ENCODE measurements around the gene MBD3L1.

Gene MBD3L1

DNA sequence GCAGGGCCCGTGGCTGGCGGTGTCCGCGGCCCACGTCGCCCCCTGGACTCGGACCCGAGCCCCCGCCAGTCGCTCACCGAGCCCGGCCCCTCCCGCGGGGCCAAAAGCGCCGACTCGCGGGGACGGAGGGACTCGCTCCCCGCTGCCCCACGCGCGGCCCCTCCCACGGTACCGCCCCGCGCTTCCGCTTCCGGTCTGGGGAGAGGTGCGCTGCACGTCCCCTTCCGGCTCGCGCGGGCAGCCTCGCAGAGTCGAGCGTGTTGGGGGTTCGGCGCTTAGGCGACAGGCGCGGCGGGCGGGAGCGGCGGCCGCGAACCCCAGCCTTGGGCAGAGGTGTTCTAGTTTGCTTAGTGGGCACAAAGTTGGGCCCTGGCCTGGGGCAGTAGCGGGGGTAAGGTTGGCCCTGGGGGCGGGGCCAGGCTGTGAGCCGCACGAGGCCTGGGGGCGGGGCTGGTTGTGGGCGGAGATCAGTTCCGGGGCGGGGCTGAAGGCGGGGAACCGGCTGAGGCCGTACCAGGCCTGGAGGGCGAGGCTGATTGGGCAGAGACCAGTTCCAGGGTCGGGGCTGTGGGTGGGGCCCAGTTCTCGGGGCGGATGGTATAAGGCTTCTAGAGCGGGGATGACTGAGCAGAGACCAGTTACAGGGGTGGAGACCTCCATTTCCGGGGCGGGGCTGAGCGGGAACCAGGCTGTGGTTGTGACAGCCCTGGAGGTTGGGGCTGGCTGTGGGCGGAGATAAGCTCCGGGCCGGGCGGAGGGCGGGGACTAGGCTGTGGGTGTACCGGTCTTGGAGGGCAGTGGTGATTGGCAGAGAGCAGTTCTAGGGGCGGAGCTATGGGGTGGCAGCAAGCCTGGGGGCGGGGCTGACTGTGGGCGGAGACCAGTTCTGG is at the start of gene MBD3L1, which contains the start of gene ZNF558:
MBD3L1 (plus strand) TSS at position 246 of the 890 bp plus-strand sequence. CDS start 10,302 bp downstream, outside the sequence.
ZNF558 (minus strand) TSS at position 173 of the 890 bp plus-strand sequence. CDS start 9,645 bp downstream, outside the sequence.
- H4K20me1 ChIP-seq (ENCODE audit: low read depth, low read length) = no peaks in the 10 kb centered on the region
- H3K27ac ChIP-seq (ENCODE audit: low read depth, low read length) = no peak within 1 kb of the TSS
- H3K4me2 ChIP-seq (ENCODE audit: low read depth, low read length, poor library complexity, severe bottlenecking) = no peak within 1 kb of the TSS
- H3K79me2 ChIP-seq (ENCODE audit: insufficient read depth, low read length) = no peaks in the 10 kb centered on the region
- H3K9me3 ChIP-seq (ENCODE audit: insufficient read depth, low read length) = no peaks in the 10 kb centered on the region
- H3K36me3 ChIP-seq (ENCODE audit: low read length) = no peaks in the 10 kb centered on the region
- H3K4me3 ChIP-seq (ENCODE audit: insufficient read depth, low read length, poor library complexity, severe bottlenecking) = no peak within 1 kb of the TSS
- H2AFZ ChIP-seq (ENCODE audit: low read depth, low read length, severe bottlenecking) = no peak within 1 kb of the TSS
- no peaks in the 10 kb centered on the region for H3K9me2 ChIP-seq (replicated peaks; ENCODE audit: insufficient read depth, low read length)
- no peaks in the 10 kb centered on the region for H3F3A ChIP-seq (ENCODE audit: insufficient read depth)
- H3K27me3 ChIP-seq (ENCODE audit: low read length) = no peaks in the 10 kb centered on the region
- no peak within 1 kb of the TSS for H3K9ac ChIP-seq (ENCODE audit: low read length)
- TF ChIP-seq, protein P1, sequence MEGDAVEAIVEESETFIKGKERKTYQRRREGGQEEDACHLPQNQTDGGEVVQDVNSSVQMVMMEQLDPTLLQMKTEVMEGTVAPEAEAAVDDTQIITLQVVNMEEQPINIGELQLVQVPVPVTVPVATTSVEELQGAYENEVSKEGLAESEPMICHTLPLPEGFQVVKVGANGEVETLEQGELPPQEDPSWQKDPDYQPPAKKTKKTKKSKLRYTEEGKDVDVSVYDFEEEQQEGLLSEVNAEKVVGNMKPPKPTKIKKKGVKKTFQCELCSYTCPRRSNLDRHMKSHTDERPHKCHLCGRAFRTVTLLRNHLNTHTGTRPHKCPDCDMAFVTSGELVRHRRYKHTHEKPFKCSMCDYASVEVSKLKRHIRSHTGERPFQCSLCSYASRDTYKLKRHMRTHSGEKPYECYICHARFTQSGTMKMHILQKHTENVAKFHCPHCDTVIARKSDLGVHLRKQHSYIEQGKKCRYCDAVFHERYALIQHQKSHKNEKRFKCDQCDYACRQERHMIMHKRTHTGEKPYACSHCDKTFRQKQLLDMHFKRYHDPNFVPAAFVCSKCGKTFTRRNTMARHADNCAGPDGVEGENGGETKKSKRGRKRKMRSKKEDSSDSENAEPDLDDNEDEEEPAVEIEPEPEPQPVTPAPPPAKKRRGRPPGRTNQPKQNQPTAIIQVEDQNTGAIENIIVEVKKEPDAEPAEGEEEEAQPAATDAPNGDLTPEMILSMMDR (IDR thresholded peaks at IDR 0.05; ENCODE audit: insufficient read depth, low read length, poor library complexity, severe bottlenecking) = no peak
- no peak for TF ChIP-seq EZH2phosphoT487 (conservative IDR thresholded peaks at IDR 0.05; ENCODE audit: low read length)

DNA sequence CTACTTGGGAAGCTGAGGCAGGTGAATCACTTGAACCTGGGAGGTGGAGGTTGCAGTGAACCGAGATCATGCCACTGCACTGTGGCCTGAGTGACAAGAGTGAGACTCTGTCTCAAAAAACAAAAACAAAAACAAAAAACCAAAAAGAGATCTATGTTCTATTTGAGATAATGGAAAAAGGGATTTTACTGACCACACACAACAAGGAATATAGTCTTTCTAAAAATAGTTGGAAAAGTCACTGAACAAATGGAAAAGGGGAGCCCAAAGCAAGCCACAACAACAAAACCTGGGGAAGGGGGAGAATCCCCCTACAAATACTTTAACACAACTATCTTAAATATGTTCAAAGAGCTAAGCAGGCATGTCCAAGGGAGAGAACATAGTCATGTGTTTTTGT is 37.4 kb upstream of the MBD3L1 start:
- H3K4me2 ChIP-seq (ENCODE audit: low read depth, low read length, poor library complexity, severe bottlenecking) = no peak overlapping the region

DNA sequence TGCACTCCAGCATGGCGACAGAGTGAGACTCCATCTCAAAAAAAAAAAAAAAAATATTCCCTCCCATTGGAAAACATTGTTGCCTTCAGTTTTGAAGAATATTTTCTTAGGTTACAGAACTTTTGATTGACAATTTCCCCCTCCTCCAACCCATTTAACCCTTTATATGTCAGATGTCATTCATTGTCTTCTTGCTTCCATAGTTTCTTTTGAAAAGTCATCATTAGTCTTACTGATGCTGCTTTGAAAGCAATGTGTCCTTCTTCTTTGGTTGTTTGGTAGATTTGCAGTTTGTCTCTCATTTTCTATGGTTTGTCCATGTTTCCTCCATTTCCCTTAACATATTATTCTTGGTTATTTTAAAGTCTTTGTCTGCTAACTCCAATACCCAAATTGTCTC is 25.5 kb upstream of the MBD3L1 start:
- Histone ChIP-seq H3K9me3 (ENCODE audit: insufficient read depth, low read length) (peaks cover 31% of the 10 kb centered on the region), H3K36me3 (ENCODE audit: low read length) (no peaks in the 10 kb centered on the region)

More for the DNA sequence above, 37.4 kb upstream of the MBD3L1 start:
- Histone ChIP-seq H3K4me3 (ENCODE audit: insufficient read depth, low read length, poor library complexity, severe bottlenecking) (no peak overlapping the region), H3K36me3 (ENCODE audit: low read length) (no peaks in the 10 kb centered on the region), H3K27me3 (ENCODE audit: low read length) (no peaks in the 10 kb centered on the region), H3F3A (ENCODE audit: insufficient read depth) (no peaks in the 10 kb centered on the region), H2AFZ (ENCODE audit: low read depth, low read length, severe bottlenecking) (no peak overlapping the region), H3K9ac (ENCODE audit: low read length) (no peak overlapping the region), H4K20me1 (ENCODE audit: low read depth, low read length) (no peaks in the 10 kb centered on the region), H3K79me2 (ENCODE audit: insufficient read depth, low read length) (no peaks in the 10 kb centered on the region), H3K9me3 (ENCODE audit: insufficient read depth, low read length) (no peaks in the 10 kb centered on the region), H3K9me2 (replicated peaks; ENCODE audit: insufficient read depth, low read length) (no peaks in the 10 kb centered on the region), H3K27ac (ENCODE audit: low read depth, low read length) (no peak overlapping the region)
- TF ChIP-seq EZH2phosphoT487 (conservative IDR thresholded peaks at IDR 0.05; ENCODE audit: low read length) = no peak
- TF ChIP-seq, protein P1 (IDR thresholded peaks at IDR 0.05; ENCODE audit: insufficient read depth, low read length, poor library complexity, severe bottlenecking) = no peak

More for the DNA sequence above, 25.5 kb upstream of the MBD3L1 start:
- Histone ChIP-seq H3K27ac (ENCODE audit: low read depth, low read length) (no peak overlapping the region), H3F3A (ENCODE audit: insufficient read depth) (no peaks in the 10 kb centered on the region), H3K9me2 (replicated peaks; ENCODE audit: insufficient read depth, low read length) (no peaks in the 10 kb centered on the region), H2AFZ (ENCODE audit: low read depth, low read length, severe bottlenecking) (no peak overlapping the region), H3K79me2 (ENCODE audit: insufficient read depth, low read length) (no peaks in the 10 kb centered on the region), H3K4me2 (ENCODE audit: low read depth, low read length, poor library complexity, severe bottlenecking) (no peak overlapping the region), H3K4me3 (ENCODE audit: insufficient read depth, low read length, poor library complexity, severe bottlenecking) (no peak overlapping the region), H3K9ac (ENCODE audit: low read length) (no peak overlapping the region), H4K20me1 (ENCODE audit: low read depth, low read length) (no peaks in the 10 kb centered on the region), H3K27me3 (ENCODE audit: low read length) (no peaks in the 10 kb centered on the region)
- TF ChIP-seq EZH2phosphoT487 (conservative IDR thresholded peaks at IDR 0.05; ENCODE audit: low read length) = no peak
- TF ChIP-seq, protein P1 (IDR thresholded peaks at IDR 0.05; ENCODE audit: insufficient read depth, low read length, poor library complexity, severe bottlenecking) = no peak

All from SU-DHL-6 (cell line).